CD14-positive monocyte (primary cell): ENCODE results near the gene RNF141. TPM values are rescaled to one million over a fixed set of nuclear protein-coding genes. Genes with fewer than 3 reads are reported as not detected.

Source experiments
- DNase-seq, 3 donors: peaks; one replicate each; pipeline ENCODE4 v3.0.0-alpha.2; 2011 to 2022
- H2AFZ ChIP-seq: 2 replicates; pipeline ENCODE4 v1.6.0; 2012; ENCODE audit warnings: mild to moderate bottlenecking, low read depth, low read length, inconsistent platforms; ENCODE audit not compliant: insufficient read depth, poor library complexity, severe bottlenecking
- H3K27ac ChIP-seq, 2 donors: 1 replicate in 1 of 2; 2 replicates in 1 of 2; pipeline ENCODE4 v1.5.1; 2012 to 2013; ENCODE audit warnings: low read length in 2 of 2, control low read depth in 1 of 2, inconsistent platforms in 1 of 2, low read depth in 1 of 2, mild to moderate bottlenecking in 1 of 2
- H3K27me3 ChIP-seq, 2 donors: one replicate each; pipeline versions ENCODE4 v1.6.0 to v1.6.1; 2011 to 2013; ENCODE audit warnings: low read length in 2 of 2; ENCODE audit not compliant: control insufficient read depth in 2 of 2, insufficient read depth in 2 of 2
- H3K36me3 ChIP-seq, 2 donors: replicated peaks in 1 of 2; 1 replicate in 1 of 2; 2 replicates in 1 of 2; pipeline versions ENCODE4 v1.5.1 to v1.6.1; 2012 to 2013; ENCODE audit warnings: low read length in 2 of 2, control low read depth in 1 of 2, inconsistent platforms in 1 of 2, mild to moderate bottlenecking in 1 of 2; ENCODE audit not compliant: insufficient read depth in 2 of 2, control insufficient read depth in 1 of 2
- H3K4me1 ChIP-seq, 2 donors: 1 replicate in 1 of 2; 2 replicates in 1 of 2; pipeline versions ENCODE4 v1.5.1 to v1.6.1; 2012 to 2013; ENCODE audit warnings: low read length in 2 of 2, control low read depth in 1 of 2, inconsistent platforms in 1 of 2, mild to moderate bottlenecking in 1 of 2, moderate library complexity in 1 of 2; ENCODE audit not compliant: insufficient read depth in 2 of 2, control insufficient read depth in 1 of 2
- H3K4me2 ChIP-seq: replicated peaks from 2 replicates; pipeline ENCODE3; 2012; ENCODE audit warnings: low read length, moderate library complexity, mild to moderate bottlenecking; ENCODE audit not compliant: poor library complexity, severe bottlenecking; ENCODE audit errors: extremely low read depth
- H3K4me3 ChIP-seq, 3 experiments: fragments of 200-600 bp in 1 of 3; sonication (generic) in 1 of 3; replicated peaks in 1 of 3; 1 replicate in 2 of 3; 2 replicates in 1 of 3; pipeline ENCODE4 v1.5.1; 2011 to 2013; ENCODE audit warnings: low read length in 3 of 3, mild to moderate bottlenecking in 3 of 3, control low read depth in 2 of 3, low read depth in 2 of 3, inconsistent platforms in 1 of 3, moderate library complexity in 1 of 3
- H3K79me2 ChIP-seq: 2 replicates; pipeline ENCODE4 v1.6.0; 2012; ENCODE audit warnings: mild to moderate bottlenecking, control low read depth, inconsistent platforms, low read length, moderate library complexity; ENCODE audit not compliant: insufficient read depth
- H3K9ac ChIP-seq: 2 replicates; pipeline ENCODE4 v1.6.0; 2017; ENCODE audit warnings: low read length, mild to moderate bottlenecking; ENCODE audit not compliant: insufficient read depth, poor library complexity, severe bottlenecking
- H3K9me3 ChIP-seq, 2 donors: replicated peaks in 1 of 2; 1 replicate in 1 of 2; 2 replicates in 1 of 2; pipeline versions ENCODE4 v1.5.1 to v1.6.1; 2012 to 2013; ENCODE audit warnings: low read length in 2 of 2, control low read depth in 1 of 2; ENCODE audit not compliant: control insufficient read depth in 1 of 2, insufficient read depth in 1 of 2
- H4K20me1 ChIP-seq: 2 replicates; pipeline ENCODE4 v1.6.0; 2012; ENCODE audit warnings: mild to moderate bottlenecking, low read length, control low read depth, moderate library complexity; ENCODE audit not compliant: insufficient read depth
- H3K27ac Mint-ChIP-seq, 7 donors: one replicate each; pipeline ENCODE4 v1.8.0; 2020; ENCODE audit warnings: mild to moderate bottlenecking in 7 of 7, mixed read lengths in 7 of 7, moderate library complexity in 6 of 7, inconsistent platforms in 2 of 7
- H3K27me3 Mint-ChIP-seq, 3 donors: one replicate each; pipeline ENCODE4 v1.8.0; 2021 to 2022; ENCODE audit warnings: low read depth in 3 of 3, mild to moderate bottlenecking in 3 of 3, mixed read lengths in 3 of 3, moderate library complexity in 3 of 3, inconsistent platforms in 1 of 3
- H3K36me3 Mint-ChIP-seq, 2 donors: one replicate each; pipeline ENCODE4 v1.8.0; 2020; ENCODE audit warnings: mixed read lengths in 2 of 2, inconsistent platforms in 1 of 2, mild to moderate bottlenecking in 1 of 2
- H3K4me1 Mint-ChIP-seq: one replicate; pipeline ENCODE4 v1.8.0; 2020; ENCODE audit warnings: mild to moderate bottlenecking, mixed read lengths
- H3K4me3 Mint-ChIP-seq, 2 donors: one replicate each; pipeline ENCODE4 v1.8.0; 2020; ENCODE audit warnings: mild to moderate bottlenecking in 2 of 2, mixed read lengths in 2 of 2, moderate library complexity in 1 of 2
- H3K9me3 Mint-ChIP-seq, 7 donors: one replicate each; pipeline ENCODE4 v1.8.0; 2020 to 2022; ENCODE audit warnings: mixed read lengths in 7 of 7, mild to moderate bottlenecking in 6 of 7, moderate library complexity in 6 of 7, inconsistent platforms in 2 of 7
- WGBS: methylation state at CpG from one replicate; pipeline ENCODE4 v1.1.5; 2013; ENCODE audit warnings: missing lambda C conversion rate; ENCODE audit not compliant: insufficient coverage; 5-methylcytosine and 5-hydroxymethylcytosine counted together
- intact Hi-C, 2 donors: fragments of 100-400 bp; cut with micrococcal nuclease; formaldehyde crosslinking; loops; one replicate each; pipeline versions ENCODE4 v1.15.0 to v1.15.1; 2023
- polyA plus RNA-seq, 3 donors: library from polyadenylated mRNA; depleted of rRNA in 1 of 3; unstranded in 2 of 3; stranded (reverse) in 1 of 3; fragments of 300-500 nt in 2 of 3; fragments of >200 nt in 1 of 3; fragmentation: Illumina TruSeq in 2 of 3; gene quantifications; 1 replicate in 2 of 3; 2 replicates in 1 of 3; pipeline ENCODE4 v1.2.3, GENCODE V29; 2012 to 2021
- TF ChIP-seq, protein P1 (sequence below): fragments of 200-600 bp; IDR thresholded peaks from one replicate; pipeline ENCODE4 v1.8.0; 2022; ENCODE audit warnings: antibody characterized with exemption, mild to moderate bottlenecking

Gene RNF141
- polyA plus RNA-seq, 3 donors = 19.7 to 114 (median 98.3) TPM

DNA sequence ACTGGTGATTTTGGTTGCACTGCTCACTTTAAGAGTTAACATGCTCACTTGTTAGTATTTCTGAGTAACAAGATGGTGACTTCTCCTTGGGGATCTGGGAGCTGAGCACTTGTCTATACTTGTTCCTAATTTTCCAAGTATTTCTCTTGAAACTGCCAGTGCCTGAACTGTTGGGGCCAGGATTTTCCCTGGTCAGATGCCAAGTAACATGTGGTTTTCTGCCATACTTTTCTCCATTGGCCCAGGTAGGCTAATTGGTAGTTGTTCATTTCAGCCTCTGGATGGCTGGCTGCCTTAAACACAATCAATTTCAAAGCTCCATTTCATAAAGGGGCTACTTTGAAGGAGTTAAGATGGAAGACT lies 35.0 kb downstream of the RNF141 start:
- Mint-ChIP-seq H3K27ac (peak overlapping the region in 2 of 7 donors; percentile 96 to 98), H3K9me3 (no peaks in the 10 kb centered on the region), H3K27me3 (peaks cover 0 to 3% (median 0%) of the 10 kb centered on the region in 3 donors), H3K4me1 (peaks cover 47% of the 10 kb centered on the region), H3K36me3 (peaks cover 40 to 45% of the 10 kb centered on the region in 2 donors), H3K4me3 (no peak overlapping the region)
- H3K4me1 ChIP-seq = peaks cover 54 to 58% of the 10 kb centered on the region in 2 donors
- intact Hi-C loops = loop anchor here in 1 of 2 donors (10.0 kb wide), 1 partner anchor 229 kb away; no protein-coding TSS in a partner anchor
- H4K20me1 ChIP-seq = no peaks in the 10 kb centered on the region
- H2AFZ ChIP-seq = no peak overlapping the region
- no peak overlapping the region for H3K4me3 ChIP-seq
- H3K79me2 ChIP-seq = peaks cover 7% of the 10 kb centered on the region
- TF ChIP-seq, protein P1, sequence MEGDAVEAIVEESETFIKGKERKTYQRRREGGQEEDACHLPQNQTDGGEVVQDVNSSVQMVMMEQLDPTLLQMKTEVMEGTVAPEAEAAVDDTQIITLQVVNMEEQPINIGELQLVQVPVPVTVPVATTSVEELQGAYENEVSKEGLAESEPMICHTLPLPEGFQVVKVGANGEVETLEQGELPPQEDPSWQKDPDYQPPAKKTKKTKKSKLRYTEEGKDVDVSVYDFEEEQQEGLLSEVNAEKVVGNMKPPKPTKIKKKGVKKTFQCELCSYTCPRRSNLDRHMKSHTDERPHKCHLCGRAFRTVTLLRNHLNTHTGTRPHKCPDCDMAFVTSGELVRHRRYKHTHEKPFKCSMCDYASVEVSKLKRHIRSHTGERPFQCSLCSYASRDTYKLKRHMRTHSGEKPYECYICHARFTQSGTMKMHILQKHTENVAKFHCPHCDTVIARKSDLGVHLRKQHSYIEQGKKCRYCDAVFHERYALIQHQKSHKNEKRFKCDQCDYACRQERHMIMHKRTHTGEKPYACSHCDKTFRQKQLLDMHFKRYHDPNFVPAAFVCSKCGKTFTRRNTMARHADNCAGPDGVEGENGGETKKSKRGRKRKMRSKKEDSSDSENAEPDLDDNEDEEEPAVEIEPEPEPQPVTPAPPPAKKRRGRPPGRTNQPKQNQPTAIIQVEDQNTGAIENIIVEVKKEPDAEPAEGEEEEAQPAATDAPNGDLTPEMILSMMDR = no peak
- H3K9ac ChIP-seq = no peak overlapping the region
- H3K9me3 ChIP-seq = no peaks in the 10 kb centered on the region
- peak in 1 of 3 donors; percentile 9 for DNase-seq
- H3K27me3 ChIP-seq = no peaks in the 10 kb centered on the region
- H3K4me2 ChIP-seq = peak overlapping the region; percentile 11
- H3K27ac ChIP-seq = peak overlapping the region in 1 of 2 donors; percentile 97
- peaks cover 4 to 18% of the 10 kb centered on the region in 2 donors for H3K36me3 ChIP-seq

DNA sequence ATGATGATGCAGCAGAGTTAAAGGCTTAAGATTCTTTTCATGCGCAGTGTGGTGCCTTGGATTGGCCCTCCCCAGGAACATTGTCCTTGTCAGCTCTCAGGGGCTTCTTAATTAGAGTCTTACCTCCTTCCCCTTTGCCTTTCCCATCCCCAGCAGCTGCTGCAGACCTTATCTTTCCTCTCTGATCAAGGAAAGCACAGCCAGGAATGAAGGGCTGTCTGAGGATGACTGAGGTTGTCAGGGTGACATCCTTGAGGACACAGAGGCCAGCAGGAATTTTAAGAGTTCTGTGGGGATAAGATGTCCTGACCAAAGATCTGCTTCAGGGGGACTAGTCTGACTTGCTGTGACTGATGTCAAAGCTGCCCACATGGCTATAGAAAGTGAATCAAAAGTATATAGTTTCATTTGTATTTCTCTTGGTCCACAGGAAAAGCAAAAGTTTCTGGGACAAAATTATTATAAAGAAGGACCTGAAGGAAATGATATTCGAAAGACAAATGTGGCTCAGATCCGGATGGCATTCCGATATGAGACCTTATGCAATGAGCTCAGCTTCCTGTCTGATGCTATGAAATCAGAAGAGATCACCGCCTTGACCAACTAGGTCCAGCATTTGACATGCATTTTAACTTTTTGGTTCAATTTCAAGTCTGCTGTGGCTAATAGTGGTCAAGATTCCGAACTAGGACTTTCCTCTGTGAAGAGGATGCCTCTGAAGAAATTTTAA lies 35.5 kb downstream of the RNF141 start:
- WGBS = 52% methylated on average over 5 of the region's 6 CpGs
- Histone ChIP-seq H3K36me3 (peaks cover 10 to 24% of the 10 kb centered on the region in 2 donors), H3K9ac (no peak overlapping the region), H3K9me3 (no peaks in the 10 kb centered on the region), H3K27ac (peak overlapping the region; percentile 76 to 97), H4K20me1 (no peaks in the 10 kb centered on the region), H3K79me2 (peaks cover 7% of the 10 kb centered on the region), H3K4me1 (peaks cover 59 to 63% of the 10 kb centered on the region in 2 donors), H3K4me2 (peak overlapping the region; percentile 11), H2AFZ (no peak overlapping the region), H3K4me3 (peak overlapping the region in 1 of 3 experiments; percentile 24), H3K27me3 (no peaks in the 10 kb centered on the region)
- H3K4me3 Mint-ChIP-seq = no peak overlapping the region
- TF ChIP-seq, protein P1 = no peak
- H3K27me3 Mint-ChIP-seq = peaks cover 0 to 3% (median 0%) of the 10 kb centered on the region in 3 donors
- H3K27ac Mint-ChIP-seq = peak overlapping the region; percentile 84 to 98 (median 96)
- peaks cover 39 to 50% of the 10 kb centered on the region in 2 donors for H3K36me3 Mint-ChIP-seq
- intact Hi-C loops = loop anchor here in 1 of 2 donors (10.0 kb wide), 1 partner anchor 229 kb away; no protein-coding TSS in a partner anchor
- DNase-seq = peak; percentile 23 to 58 (median 45)
- peaks cover 50% of the 10 kb centered on the region for H3K4me1 Mint-ChIP-seq
- no peaks in the 10 kb centered on the region for H3K9me3 Mint-ChIP-seq
